Natural killer cell treated with Interleukin-12 subunit alpha and Interleukin-12 subunit beta and Interleukin-15 and Interleukin-18, amount 100 ng/mL, for 72 hours (primary cell): ENCODE measurements around the gene MPDZ. TPM values are rescaled to one million over a fixed set of nuclear protein-coding genes. Genes with fewer than 3 reads are reported as not detected.

Source experiments
- ATAC-seq, 2 donors: fragments of 150-1000 bp; cut with Tn5 transposase in 1 of 2; sonication (Bioruptor Pico), chemical (Tn5 transposase) in 1 of 2; 2 replicates each; pipeline ENCODE4 v1.10.0; 2021
- DNase-seq: peaks from one replicate; pipeline ENCODE4 v3.0.0; 2022; ENCODE audit warnings: low spot score
- H3K27ac Mint-ChIP-seq, 2 donors: 1 replicate in 1 of 2; 2 replicates in 1 of 2; pipeline ENCODE4 v1.8.0; 2022; ENCODE audit warnings: mixed read lengths in 2 of 2, mild to moderate bottlenecking in 1 of 2, moderate library complexity in 1 of 2
- H3K27me3 Mint-ChIP-seq, 2 donors: 1 replicate in 1 of 2; 2 replicates in 1 of 2; pipeline ENCODE4 v1.8.0; 2022; ENCODE audit warnings: mixed read lengths in 2 of 2
- H3K36me3 Mint-ChIP-seq: one replicate; pipeline ENCODE4 v1.8.0; 2022; ENCODE audit warnings: mixed read lengths
- H3K4me1 Mint-ChIP-seq, 2 donors: 1 replicate in 1 of 2; 2 replicates in 1 of 2; pipeline ENCODE4 v1.8.0; 2022; ENCODE audit warnings: low read depth in 2 of 2, mixed read lengths in 2 of 2, mild to moderate bottlenecking in 1 of 2
- H3K4me3 Mint-ChIP-seq: one replicate; pipeline ENCODE4 v1.8.0; 2022; ENCODE audit warnings: mixed read lengths
- H3K9me3 Mint-ChIP-seq: 2 replicates; pipeline ENCODE4 v1.8.0; 2022; ENCODE audit warnings: mixed read lengths
- total RNA-seq, 2 donors: library from RNA; stranded (reverse); gene quantifications; one replicate each; pipeline ENCODE4 v1.2.3, GENCODE V29; 2022

Gene MPDZ
- total RNA-seq, 2 donors from 2014 or later: not detected

DNA sequence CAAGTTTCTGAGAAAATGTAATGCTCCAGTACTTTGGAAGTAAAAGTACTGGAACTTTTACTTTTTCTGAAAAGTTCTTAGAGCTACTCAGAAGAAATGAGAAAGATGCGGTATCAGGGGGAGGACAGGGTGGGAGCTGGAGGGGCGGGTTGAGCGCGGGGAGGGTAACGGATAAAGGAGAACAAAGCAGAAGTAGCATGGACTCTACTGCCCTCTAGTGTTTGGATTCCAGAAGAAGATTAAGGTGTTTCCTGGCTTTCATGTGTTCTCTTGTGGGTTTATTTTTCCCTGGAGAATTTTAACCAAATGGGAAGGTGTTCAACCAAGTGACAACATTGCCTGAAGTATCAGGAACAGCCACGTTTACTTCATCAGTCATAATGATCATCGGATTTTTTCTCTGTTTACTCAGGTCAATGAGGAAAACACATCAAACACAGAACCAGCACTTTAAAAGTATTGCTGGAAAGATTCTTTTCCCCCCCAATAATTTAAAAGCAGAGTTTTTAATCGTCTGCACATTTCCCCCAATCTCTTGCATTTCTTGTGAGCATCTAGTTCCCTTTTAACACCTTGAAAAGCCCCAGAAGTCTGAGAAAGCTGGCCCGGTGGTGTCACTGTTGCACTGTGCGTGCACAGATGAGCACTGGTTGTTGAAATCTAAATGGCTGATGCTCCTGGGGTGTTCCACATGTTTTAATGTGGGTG is 190.6 kb downstream of the MPDZ start:
- no peaks in the 10 kb centered on the region for H3K4me1 Mint-ChIP-seq
- DNase-seq (no peak), ATAC-seq (no peak)
- H3K27ac Mint-ChIP-seq: no peak overlapping the region
- no peak overlapping the region for H3K4me3 Mint-ChIP-seq
- H3K36me3 Mint-ChIP-seq: no peaks in the 10 kb centered on the region
- H3K9me3 Mint-ChIP-seq: no peaks in the 10 kb centered on the region
- H3K27me3 Mint-ChIP-seq: no peaks in the 10 kb centered on the region

DNA sequence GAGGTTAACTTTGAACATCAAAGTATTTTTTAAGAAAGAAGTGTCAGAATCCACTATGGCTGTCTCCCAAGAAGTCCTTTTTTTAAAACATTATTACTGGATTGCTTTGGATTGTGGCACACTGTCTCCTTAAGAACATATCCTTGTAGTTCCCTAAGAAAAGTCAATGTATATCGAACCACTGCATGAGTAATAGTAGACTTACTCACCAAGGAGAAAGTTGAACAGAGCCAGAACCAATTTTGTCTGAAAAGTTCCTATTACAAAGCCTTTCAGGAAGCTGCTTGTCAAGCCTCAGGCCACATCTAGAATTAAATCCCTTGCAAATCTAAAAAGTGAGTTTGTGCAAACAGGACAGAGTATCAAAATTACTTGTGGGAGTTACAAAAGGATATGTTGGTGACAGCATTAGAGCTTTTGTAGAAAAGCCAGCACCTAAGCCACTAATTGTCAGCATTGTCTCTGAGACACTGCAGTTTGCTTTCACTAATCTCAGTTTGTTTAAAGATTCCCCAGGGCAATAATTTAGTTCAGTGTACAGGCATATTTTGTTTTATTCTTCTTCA is 195.4 kb downstream of the MPDZ start:
- no peak for ATAC-seq

DNA sequence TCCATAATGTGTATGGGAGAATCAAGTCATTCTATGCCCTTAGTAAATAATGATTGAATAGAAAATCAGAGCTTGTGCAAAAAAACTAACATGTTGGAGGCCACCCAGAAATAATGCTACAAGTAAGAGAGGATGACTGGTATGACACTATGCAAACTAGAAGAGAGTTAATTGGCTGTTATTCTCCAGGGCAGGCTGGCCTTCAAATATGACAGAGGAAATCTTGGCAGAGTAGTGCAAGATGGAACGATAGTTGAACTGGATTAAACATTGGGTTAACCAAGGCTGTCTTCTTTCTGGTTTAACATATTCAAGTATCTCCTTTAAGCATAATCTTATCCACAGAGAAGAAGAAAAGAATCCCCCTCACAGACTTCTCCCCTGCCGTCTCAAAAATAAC is 196.1 kb downstream of the MPDZ start:
- no peak for DNase-seq
- no peak for ATAC-seq
- Mint-ChIP-seq H3K9me3 (no peaks in the 10 kb centered on the region), H3K4me3 (no peak overlapping the region), H3K27ac (no peak overlapping the region), H3K36me3 (no peaks in the 10 kb centered on the region), H3K27me3 (no peaks in the 10 kb centered on the region), H3K4me1 (no peaks in the 10 kb centered on the region)

More for the DNA sequence above, 195.4 kb downstream of the MPDZ start:
- no peaks in the 10 kb centered on the region for H3K27me3 Mint-ChIP-seq
- H3K9me3 Mint-ChIP-seq: no peaks in the 10 kb centered on the region
- H3K36me3 Mint-ChIP-seq: no peaks in the 10 kb centered on the region
- H3K27ac Mint-ChIP-seq: no peak overlapping the region
- DNase-seq: no peak
- H3K4me1 Mint-ChIP-seq: no peaks in the 10 kb centered on the region
- no peak overlapping the region for H3K4me3 Mint-ChIP-seq

DNA sequence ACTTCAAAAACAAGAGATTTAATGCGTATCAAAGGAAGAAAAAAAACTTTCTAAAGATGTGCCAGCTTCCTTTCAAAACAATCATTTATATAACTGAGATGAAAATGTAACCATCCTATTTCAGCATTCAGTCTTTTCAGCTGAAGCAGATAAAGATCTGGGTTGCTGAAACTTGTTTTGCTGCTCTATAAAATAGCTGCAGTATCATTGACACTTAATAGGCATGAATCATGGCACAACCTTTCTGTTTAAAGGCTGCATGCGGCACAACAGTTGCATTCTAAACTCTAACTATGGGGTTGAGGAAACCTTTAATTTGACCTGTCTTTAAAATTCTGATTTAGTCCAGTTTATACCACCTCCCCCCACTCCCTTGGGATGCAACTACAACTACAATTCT is 196.7 kb downstream of the MPDZ start:
- Mint-ChIP-seq H3K4me3 (no peak overlapping the region), H3K27me3 (no peaks in the 10 kb centered on the region), H3K9me3 (no peaks in the 10 kb centered on the region), H3K4me1 (no peaks in the 10 kb centered on the region), H3K27ac (no peak overlapping the region), H3K36me3 (no peaks in the 10 kb centered on the region)
- no peak for ATAC-seq
- no peak for DNase-seq

DNA sequence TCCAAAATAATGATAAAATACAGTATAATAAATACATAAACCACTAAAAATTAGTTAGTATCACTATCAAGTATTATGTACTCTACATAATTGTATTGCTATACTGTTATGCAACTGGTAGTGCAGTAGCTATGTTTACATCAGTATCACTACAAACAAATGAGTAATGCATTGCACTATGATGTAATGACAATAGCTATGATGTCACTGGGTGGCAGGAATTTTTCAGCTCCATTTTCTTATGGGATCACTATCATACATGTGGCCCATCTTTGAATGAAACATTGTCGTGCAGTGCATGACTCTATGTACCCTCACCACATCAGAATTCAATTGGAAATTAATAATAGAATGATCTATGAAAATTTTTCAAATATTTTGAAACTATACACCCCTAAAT is 201.3 kb downstream of the MPDZ start:
- no peak overlapping the region for H3K4me3 Mint-ChIP-seq
- H3K27ac Mint-ChIP-seq: no peak overlapping the region
- ATAC-seq (no peak), DNase-seq (no peak)
- H3K9me3 Mint-ChIP-seq: peaks cover 9% of the 10 kb centered on the region
- H3K27me3 Mint-ChIP-seq: no peaks in the 10 kb centered on the region
- no peaks in the 10 kb centered on the region for H3K4me1 Mint-ChIP-seq
- peaks cover 6% of the 10 kb centered on the region for H3K36me3 Mint-ChIP-seq

DNA sequence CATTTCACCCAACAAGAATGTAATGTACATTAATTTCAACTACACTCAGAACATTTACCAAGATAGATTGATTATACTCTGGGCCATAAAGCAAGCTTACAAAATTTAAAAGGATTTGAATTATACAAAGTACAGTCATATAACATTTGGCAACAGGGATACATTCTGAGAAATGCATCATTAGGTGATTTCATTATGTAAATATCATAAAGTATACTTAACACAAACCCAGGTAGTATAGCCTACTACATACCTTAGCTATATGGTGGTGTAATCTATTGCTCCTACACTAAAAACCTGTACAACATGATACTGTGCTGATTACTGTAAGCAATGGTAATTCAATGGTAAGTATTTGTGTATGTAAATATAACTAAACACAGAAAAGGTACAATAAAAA is 202.9 kb downstream of the MPDZ start:
- Mint-ChIP-seq H3K4me3 (no peak overlapping the region), H3K27ac (no peak overlapping the region), H3K27me3 (no peaks in the 10 kb centered on the region), H3K4me1 (no peaks in the 10 kb centered on the region), H3K36me3 (peaks cover 7% of the 10 kb centered on the region), H3K9me3 (peaks cover 9% of the 10 kb centered on the region)
- no peak for ATAC-seq
- no peak for DNase-seq

DNA sequence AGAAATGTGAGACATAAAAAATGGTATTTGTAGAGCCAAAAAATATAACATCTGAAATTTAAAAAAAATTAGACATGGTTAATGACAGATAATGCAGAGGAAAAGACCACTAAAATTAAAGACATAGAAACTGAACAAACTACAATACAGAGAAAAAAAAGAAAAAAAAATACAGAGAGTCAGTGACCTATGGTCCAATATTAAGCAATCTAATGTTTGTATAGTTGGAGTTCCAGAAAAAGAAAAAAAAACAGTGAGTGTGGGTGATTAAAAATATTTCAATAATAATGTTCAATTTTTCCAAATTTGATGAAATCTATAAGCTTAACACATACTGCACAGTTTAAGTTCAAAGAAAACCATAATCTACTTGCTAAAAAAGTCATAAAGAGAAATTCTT is 207.6 kb downstream of the MPDZ start:
- no peak for ATAC-seq
- Mint-ChIP-seq H3K4me1 (no peaks in the 10 kb centered on the region), H3K27me3 (no peaks in the 10 kb centered on the region), H3K4me3 (no peak overlapping the region), H3K9me3 (peaks cover 15% of the 10 kb centered on the region), H3K36me3 (peaks cover 7% of the 10 kb centered on the region), H3K27ac (no peak overlapping the region)
- DNase-seq: no peak

DNA sequence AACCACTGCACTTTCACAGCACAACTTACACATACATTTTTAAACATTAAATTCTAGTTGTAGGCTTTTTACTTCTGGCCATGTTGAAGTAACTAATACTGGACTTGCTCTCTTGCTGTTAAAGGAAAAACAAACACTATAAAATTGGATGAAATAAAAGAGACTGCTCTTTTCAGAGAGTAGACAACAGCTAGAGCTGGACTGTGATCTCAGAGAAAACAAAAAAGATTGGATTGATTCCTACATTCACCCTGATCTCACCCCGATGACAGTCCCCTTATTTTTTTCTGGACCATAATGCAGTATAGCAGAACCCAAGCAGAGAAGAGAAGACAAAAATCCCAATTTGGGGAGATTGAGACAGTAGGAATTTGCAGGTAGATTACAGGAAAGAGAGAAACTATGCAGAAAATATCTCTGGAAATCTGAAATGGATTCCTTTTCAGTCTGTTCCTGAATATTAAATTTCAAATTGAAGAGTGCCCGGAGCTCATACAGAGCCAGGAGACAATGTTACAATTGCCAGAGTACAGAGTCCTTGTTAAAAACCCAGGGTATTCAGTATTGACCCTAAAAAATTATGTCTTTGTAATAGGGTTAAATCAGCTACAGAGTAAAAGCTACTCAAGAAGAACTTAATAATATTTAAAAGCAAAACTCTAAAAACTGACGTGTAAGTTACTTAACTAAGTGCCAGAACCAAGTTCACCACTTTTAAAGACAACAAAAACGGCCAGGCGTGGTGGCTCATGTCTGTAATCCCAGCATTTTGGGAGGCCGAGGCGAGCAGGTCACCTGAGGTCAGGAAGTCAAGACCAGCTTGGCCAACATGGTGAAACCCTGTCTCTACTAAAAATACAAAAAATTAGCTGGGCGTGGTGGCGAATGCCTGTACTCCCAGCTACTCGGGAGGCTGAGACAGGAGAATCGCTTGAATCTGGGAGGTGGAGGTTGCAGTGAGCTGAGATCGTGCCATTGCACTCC is 208.6 kb downstream of the MPDZ start:
- Mint-ChIP-seq H3K4me3 (no peak overlapping the region), H3K4me1 (no peaks in the 10 kb centered on the region), H3K27ac (no peak overlapping the region), H3K36me3 (peaks cover 7% of the 10 kb centered on the region), H3K9me3 (peaks cover 16% of the 10 kb centered on the region), H3K27me3 (no peaks in the 10 kb centered on the region)
- DNase-seq (no peak), ATAC-seq (no peak)

DNA sequence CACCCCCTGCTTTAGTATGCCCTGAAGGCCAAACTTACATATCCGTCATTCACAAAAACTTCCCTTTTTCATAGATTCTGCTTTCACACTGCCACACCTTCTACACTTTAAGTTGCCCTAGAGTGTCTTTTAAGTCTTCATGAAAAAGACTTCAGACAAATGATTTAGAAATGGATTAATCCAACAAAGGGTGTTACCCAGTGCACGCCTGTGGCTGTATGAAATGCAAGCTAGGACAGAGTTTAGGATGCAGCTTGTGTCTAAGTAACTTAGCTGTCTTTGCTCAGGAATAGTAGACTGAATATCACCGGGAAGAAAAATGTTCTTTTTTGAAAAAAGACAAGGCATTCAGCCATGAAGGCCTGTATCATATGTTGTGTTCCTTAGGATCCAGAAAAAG is 210.0 kb downstream of the MPDZ start:
- ATAC-seq (no peak), DNase-seq (no peak)
- H3K4me1 Mint-ChIP-seq: no peaks in the 10 kb centered on the region
- H3K4me3 Mint-ChIP-seq: no peak overlapping the region
- H3K27me3 Mint-ChIP-seq: no peaks in the 10 kb centered on the region
- peaks cover 7% of the 10 kb centered on the region for H3K36me3 Mint-ChIP-seq
- peaks cover 10% of the 10 kb centered on the region for H3K9me3 Mint-ChIP-seq
- no peak overlapping the region for H3K27ac Mint-ChIP-seq

DNA sequence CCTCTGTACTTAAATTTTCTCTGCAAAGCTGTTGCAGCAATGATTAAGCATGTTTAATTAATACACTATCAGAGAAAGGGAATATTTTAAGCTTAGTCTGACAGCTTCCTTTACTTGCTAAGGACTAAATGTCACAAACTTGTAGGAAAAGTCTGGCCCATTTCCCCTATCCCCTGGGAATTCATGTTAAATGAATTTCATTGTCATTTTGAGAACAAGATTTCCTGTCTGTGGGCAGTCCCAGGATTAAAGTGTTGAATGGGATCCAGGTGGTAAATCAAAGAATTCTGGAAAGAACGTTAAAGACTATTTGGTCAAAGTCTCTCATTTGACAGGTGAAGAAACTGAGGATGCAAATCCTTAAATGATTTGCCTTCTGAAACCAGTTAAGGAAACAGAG is 214.8 kb downstream of the MPDZ start:
- no peaks in the 10 kb centered on the region for H3K27me3 Mint-ChIP-seq
- H3K36me3 Mint-ChIP-seq: no peaks in the 10 kb centered on the region
- H3K9me3 Mint-ChIP-seq: peaks cover 18% of the 10 kb centered on the region
- no peak for ATAC-seq
- H3K27ac Mint-ChIP-seq: no peak overlapping the region
- DNase-seq: no peak
- H3K4me3 Mint-ChIP-seq: no peak overlapping the region
- H3K4me1 Mint-ChIP-seq: no peaks in the 10 kb centered on the region

DNA sequence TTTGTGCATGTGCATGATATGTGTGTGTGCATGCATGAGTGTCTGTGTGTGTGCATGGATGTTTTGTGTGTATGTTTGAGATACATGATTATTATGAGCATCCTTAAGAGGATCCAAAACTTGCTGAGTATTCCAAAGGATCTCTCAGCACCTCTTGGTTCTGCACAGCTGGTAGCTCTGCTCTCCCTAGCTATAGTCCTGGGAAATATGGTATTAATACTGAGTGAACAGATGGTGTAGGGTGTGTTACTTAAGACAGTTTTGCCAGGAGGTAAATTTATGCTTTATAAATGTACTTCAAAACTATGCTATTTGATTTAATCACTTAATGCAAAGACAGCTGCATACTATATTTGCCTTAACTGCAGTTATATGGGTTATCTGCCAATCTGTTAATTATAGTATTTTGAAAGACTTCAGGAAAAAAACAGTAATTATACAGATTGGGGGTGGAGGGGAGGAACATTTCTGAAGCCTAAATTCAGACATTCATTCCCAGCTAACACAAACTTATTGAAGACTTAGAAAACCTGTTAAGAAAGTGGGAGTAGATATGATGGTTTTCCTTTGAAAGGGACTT is 215.5 kb downstream of the MPDZ start:
- H3K4me1 Mint-ChIP-seq: no peaks in the 10 kb centered on the region
- no peak overlapping the region for H3K27ac Mint-ChIP-seq
- no peak overlapping the region for H3K4me3 Mint-ChIP-seq
- no peaks in the 10 kb centered on the region for H3K36me3 Mint-ChIP-seq
- peaks cover 15% of the 10 kb centered on the region for H3K9me3 Mint-ChIP-seq
- no peak for ATAC-seq
- H3K27me3 Mint-ChIP-seq: no peaks in the 10 kb centered on the region
- no peak for DNase-seq

DNA sequence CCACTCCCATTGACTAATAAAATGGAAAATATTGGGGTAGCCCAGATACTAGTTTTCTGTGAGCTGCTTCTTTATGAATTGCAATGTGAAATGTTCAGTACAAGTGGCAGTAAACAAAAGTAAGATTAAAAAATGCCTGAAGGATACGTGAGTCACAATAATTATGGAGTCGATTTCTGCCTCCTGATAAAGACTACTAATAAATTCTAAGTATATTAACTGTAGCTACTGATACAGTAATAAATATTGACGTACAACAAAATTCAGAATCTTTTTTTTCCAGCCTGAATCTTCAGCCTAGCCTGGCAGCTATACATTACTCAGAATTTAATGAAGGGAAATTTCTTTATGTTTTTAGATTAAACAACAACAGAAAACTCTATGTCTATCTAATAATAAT is 218.1 kb downstream of the MPDZ start:
- Mint-ChIP-seq H3K4me3 (no peak overlapping the region), H3K27ac (no peak overlapping the region), H3K4me1 (no peaks in the 10 kb centered on the region), H3K9me3 (peaks cover 12% of the 10 kb centered on the region), H3K36me3 (no peaks in the 10 kb centered on the region), H3K27me3 (no peaks in the 10 kb centered on the region)
- ATAC-seq: no peak
- no peak for DNase-seq
